ENCODE results near the gene RAB20. TPM values are rescaled to one million over a fixed set of nuclear protein-coding genes. Genes with fewer than 3 reads are reported as not detected.

Gene RAB20
- total and polyA plus RNA-seq, 9 of the 15 experiments (the other 6 are each of a cell fraction or from before 2014, with no cell fraction given) = 0.62 to 9.2 (median 5.4) TPM

DNA sequence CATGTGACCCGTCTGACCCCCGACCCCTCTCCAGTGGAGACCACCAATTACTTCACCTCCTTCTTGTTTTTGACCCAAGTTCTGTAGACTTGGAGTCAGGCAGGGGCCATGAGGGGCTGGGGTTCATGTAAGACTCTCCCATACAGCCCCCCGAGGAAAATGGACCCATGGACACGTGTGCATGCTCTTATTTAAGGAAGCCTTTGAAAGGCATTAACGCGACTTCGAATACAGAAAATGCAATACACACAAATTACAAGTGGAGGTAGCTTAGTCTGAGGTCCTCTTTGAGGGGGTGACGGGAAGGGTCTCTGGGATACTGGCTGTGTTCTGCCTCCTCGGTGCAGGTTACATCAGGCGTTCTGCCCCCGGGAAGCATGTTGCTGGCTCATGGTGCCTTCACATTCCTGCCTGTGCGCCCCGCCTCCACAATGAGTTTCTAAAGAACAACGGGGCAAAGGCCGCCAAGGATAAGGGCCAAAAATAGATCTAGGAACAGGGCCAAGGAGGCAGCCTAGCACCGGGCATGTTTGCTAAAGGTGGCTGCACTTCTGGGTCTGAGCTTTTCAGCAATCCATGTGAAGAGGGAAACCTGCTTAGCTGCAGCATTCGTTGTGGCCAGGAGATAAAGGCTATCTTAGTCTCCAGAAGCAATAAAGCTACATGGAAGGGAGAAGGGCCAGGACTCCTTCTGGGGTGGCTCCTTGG lies 54.5 kb downstream of the RAB20 start (continued):
- TF ChIP-seq ZNF318 (IDR thresholded peaks at IDR 0.05; ENCODE audit: borderline replicate concordance in 1 of 2, low read depth in 1 of 2) = no peak
- TF ChIP-seq ZNF316 (IDR thresholded peaks at IDR 0.05) = 0 out of 2 replicates have a peak, but pooled peaks have one; percentile 4
- peak; percentile 81 for TF ChIP-seq ZNF592 (IDR thresholded peaks at IDR 0.05)
- TF ChIP-seq ZNF436 (CRISPR knock-in tag; IDR thresholded peaks at IDR 0.05) = no peak
- no peak for TF ChIP-seq ARHGAP35 (IDR thresholded peaks at IDR 0.05; ENCODE audit: partially characterized antibody)
- peak; percentile 45 for TF ChIP-seq ZFX (CRISPR knock-in tag; IDR thresholded peaks at IDR 0.05)
- no peak for TF ChIP-seq FOSL1 (tag; conservative IDR thresholded peaks at IDR 0.05)
- TF ChIP-seq DIDO1 (tag; IDR thresholded peaks at IDR 0.05; ENCODE audit: low read depth) = no peak
- TF ChIP-seq RBFOX2 (IDR thresholded peaks at IDR 0.05; ENCODE audit: low read depth, low read length) = peak; percentile 44; the same call in 1 of the 2 replicates
- 0 out of 2 replicates have a peak, but pooled peaks have one; percentile 56 for TF ChIP-seq HDAC2 (IDR thresholded peaks at IDR 0.05)
- no peak for TF ChIP-seq SETDB1 (IDR thresholded peaks at IDR 0.05; ENCODE audit: low read length)
- no peak for TF ChIP-seq PKNOX1 (IDR thresholded peaks at IDR 0.05)
- peak; percentile 45 for TF ChIP-seq USF1 (CRISPR knock-in tag; IDR thresholded peaks at IDR 0.05)
